ENCODE results near the gene ENTPD6. TPM values are rescaled to one million over a fixed set of nuclear protein-coding genes. Genes with fewer than 3 reads are reported as not detected.
A peak's percentile ranks its signal among the peaks of the same experiment; 100 is the strongest.

Gene ENTPD6
- total RNA-seq, 1 experiment from 2014 or later, result 77.0 TPM

- Histone ChIP-seq H3K4me3 (no peak overlapping the region), H3K36me3 (peaks cover 67% of the 10 kb centered on the region), H3K4me1 (replicated peaks) (peaks cover 62% of the 10 kb centered on the region), H3K27ac (peak overlapping the region; percentile 80), H3K9me3 (replicated peaks) (no peaks in the 10 kb centered on the region), H3K27me3 (replicated peaks) (no peaks in the 10 kb centered on the region)
- DNase-seq (ENCODE audit: low read depth in 1 of 2, low spot score in 2 of 2), result no peak
Observed at GRCh38 chr20:25219365-25219764, 23.9 kb downstream of the ENTPD6 start.

GRCh38 chr20:25220021-25220730, 24.7 kb downstream of the ENTPD6 start:
- Histone ChIP-seq H3K9me3 (replicated peaks) (no peaks in the 10 kb centered on the region), H3K27ac (peak overlapping the region; percentile 80)

GRCh38 chr20:25220810-25221591, 25.5 kb downstream of the ENTPD6 start:
- Histone ChIP-seq H3K27ac (peak overlapping the region; percentile 80), H3K4me3 (no peak overlapping the region), H3K36me3 (peaks cover 69% of the 10 kb centered on the region), H3K27me3 (replicated peaks) (no peaks in the 10 kb centered on the region), H3K4me1 (replicated peaks) (peaks cover 73% of the 10 kb centered on the region), H3K9me3 (replicated peaks) (no peaks in the 10 kb centered on the region)
- DNase-seq (ENCODE audit: low read depth in 1 of 2, low spot score in 2 of 2), result no peak

More at GRCh38 chr20:25220021-25220730, 24.7 kb downstream of the ENTPD6 start:
- Histone ChIP-seq H3K4me3 (no peak overlapping the region), H3K36me3 (peaks cover 69% of the 10 kb centered on the region), H3K27me3 (replicated peaks) (no peaks in the 10 kb centered on the region), H3K4me1 (replicated peaks) (peaks cover 70% of the 10 kb centered on the region)
- DNase-seq (ENCODE audit: low read depth in 1 of 2, low spot score in 2 of 2), result peak; percentile 89 to 90

GRCh38 chr20:25221592-25222460, 26.3 kb downstream of the ENTPD6 start:
- H3K27me3 ChIP-seq (replicated peaks), result no peaks in the 10 kb centered on the region
- no peak for DNase-seq (ENCODE audit: low read depth in 1 of 2, low spot score in 2 of 2)
- peaks cover 71% of the 10 kb centered on the region for H3K36me3 ChIP-seq
- peak overlapping the region; percentile 58 for H3K27ac ChIP-seq
- H3K4me3 ChIP-seq, result no peak overlapping the region
- H3K9me3 ChIP-seq (replicated peaks), result no peaks in the 10 kb centered on the region
- peaks cover 82% of the 10 kb centered on the region for H3K4me1 ChIP-seq (replicated peaks)

GRCh38 chr20:25222461-25223178, 27.1 kb downstream of the ENTPD6 start:
- no peak overlapping the region for H3K4me3 ChIP-seq
- peaks cover 90% of the 10 kb centered on the region for H3K4me1 ChIP-seq (replicated peaks)
- no peaks in the 10 kb centered on the region for H3K27me3 ChIP-seq (replicated peaks)
- no peak for DNase-seq (ENCODE audit: low read depth in 1 of 2, low spot score in 2 of 2)
- peaks cover 65% of the 10 kb centered on the region for H3K36me3 ChIP-seq
- peak overlapping the region; percentile 74 for H3K27ac ChIP-seq
- no peaks in the 10 kb centered on the region for H3K9me3 ChIP-seq (replicated peaks)

GRCh38 chr20:25223179-25223661, 27.7 kb downstream of the ENTPD6 start:
- peak; percentile 94 to 96 for DNase-seq (ENCODE audit: low read depth in 1 of 2, low spot score in 2 of 2)
- no peaks in the 10 kb centered on the region for H3K9me3 ChIP-seq (replicated peaks)
- H3K27me3 ChIP-seq (replicated peaks), result no peaks in the 10 kb centered on the region
- H3K27ac ChIP-seq, result peak overlapping the region; percentile 74
- H3K36me3 ChIP-seq, result peaks cover 62% of the 10 kb centered on the region
- no peak overlapping the region for H3K4me3 ChIP-seq
- peaks cover 92% of the 10 kb centered on the region for H3K4me1 ChIP-seq (replicated peaks)

- DNase-seq (ENCODE audit: low read depth in 1 of 2, low spot score in 2 of 2), result no peak
- H3K4me3 ChIP-seq, result no peak overlapping the region
- H3K27me3 ChIP-seq (replicated peaks), result no peaks in the 10 kb centered on the region
- H3K9me3 ChIP-seq (replicated peaks), result no peaks in the 10 kb centered on the region
- H3K27ac ChIP-seq, result peak overlapping the region; percentile 74
- H3K36me3 ChIP-seq, result peaks cover 53% of the 10 kb centered on the region
- peaks cover 84% of the 10 kb centered on the region for H3K4me1 ChIP-seq (replicated peaks)
Observed at GRCh38 chr20:25223765-25224720, 28.5 kb downstream of the ENTPD6 start.

- Histone ChIP-seq H3K9me3 (replicated peaks) (no peaks in the 10 kb centered on the region), H3K4me1 (replicated peaks) (peaks cover 75% of the 10 kb centered on the region), H3K27ac (peak overlapping the region; percentile 74), H3K36me3 (peaks cover 48% of the 10 kb centered on the region), H3K4me3 (no peak overlapping the region), H3K27me3 (replicated peaks) (no peaks in the 10 kb centered on the region)
- DNase-seq (ENCODE audit: low read depth in 1 of 2, low spot score in 2 of 2), result no peak
Observed at GRCh38 chr20:25224941-25225340, 29.4 kb downstream of the ENTPD6 start.

GRCh38 chr20:25225642-25226432, 30.3 kb downstream of the ENTPD6 start:
- H3K36me3 ChIP-seq, result peaks cover 44% of the 10 kb centered on the region
- H3K27me3 ChIP-seq (replicated peaks), result no peaks in the 10 kb centered on the region
- no peak overlapping the region for H3K4me3 ChIP-seq
- DNase-seq (ENCODE audit: low read depth in 1 of 2, low spot score in 2 of 2), result no peak
- H3K27ac ChIP-seq, result peak overlapping the region; percentile 71; the same call in 1 of the 2 replicates
- no peaks in the 10 kb centered on the region for H3K9me3 ChIP-seq (replicated peaks)
- H3K4me1 ChIP-seq (replicated peaks), result peaks cover 66% of the 10 kb centered on the region

- peak overlapping the region; percentile 71 for H3K27ac ChIP-seq
- H3K9me3 ChIP-seq (replicated peaks), result no peaks in the 10 kb centered on the region
- H3K4me1 ChIP-seq (replicated peaks), result peaks cover 58% of the 10 kb centered on the region
- H3K4me3 ChIP-seq, result no peak overlapping the region
- no peaks in the 10 kb centered on the region for H3K27me3 ChIP-seq (replicated peaks)
- peaks cover 35% of the 10 kb centered on the region for H3K36me3 ChIP-seq
- DNase-seq (ENCODE audit: low read depth in 1 of 2, low spot score in 2 of 2), result peak in 1 of 2 experiments; percentile 73
Observed at GRCh38 chr20:25226433-25227316, 31.2 kb downstream of the ENTPD6 start.

GRCh38 chr20:25227317-25227831, 31.9 kb downstream of the ENTPD6 start:
- Histone ChIP-seq H3K27ac (peak overlapping the region; percentile 71), H3K9me3 (replicated peaks) (no peaks in the 10 kb centered on the region)
- peak in 1 of 2 experiments; percentile 80 for DNase-seq (ENCODE audit: low read depth in 1 of 2, low spot score in 2 of 2)

More at GRCh38 chr20:25227317-25227831, 31.9 kb downstream of the ENTPD6 start:
- Histone ChIP-seq H3K4me1 (replicated peaks) (peaks cover 51% of the 10 kb centered on the region), H3K4me3 (no peak overlapping the region), H3K36me3 (peaks cover 30% of the 10 kb centered on the region), H3K27me3 (replicated peaks) (no peaks in the 10 kb centered on the region)
